Sigmoid colon (tissue), 7 donors: ENCODE measurements around the gene TPM4. TPM values are rescaled to one million over a fixed set of nuclear protein-coding genes. Genes with fewer than 3 reads are reported as not detected.

ENCODE experiments used
- DNase-seq: peaks from one replicate; pipeline ENCODE4 v3.0.0-alpha.2; 2019
- H3K27ac ChIP-seq, 4 donors: fragments of 200-600 bp; sonication (generic); one replicate each; pipeline ENCODE4 v1.5.1; 2016 to 2019; ENCODE audit warnings: mild to moderate bottlenecking in 1 of 4
- H3K27me3 ChIP-seq, 3 donors: fragments of 200-600 bp; sonication (generic); one replicate each; pipeline ENCODE4 v1.5.1; 2019; ENCODE audit warnings: mild to moderate bottlenecking in 1 of 3
- H3K36me3 ChIP-seq, 4 donors: fragments of 200-600 bp; sonication (generic); one replicate each; pipeline ENCODE4 v1.5.1; 2016 to 2019
- H3K4me1 ChIP-seq, 4 donors: fragments of 200-600 bp; sonication (generic); one replicate each; pipeline ENCODE4 v1.5.1; 2017 to 2019
- H3K4me3 ChIP-seq, 4 donors: fragments of 200-600 bp; sonication (generic); one replicate each; pipeline ENCODE4 v1.5.1; 2017 to 2019; ENCODE audit warnings: mild to moderate bottlenecking in 2 of 4, moderate library complexity in 1 of 4
- H3K9me3 ChIP-seq, 4 donors: fragments of 200-600 bp in 3 of 4; sonication (generic) in 3 of 4; one replicate each; pipeline versions ENCODE4 v1.5.1 to v1.6.1; 2013 to 2019
- CTCF ChIP-seq, 4 experiments: fragments of 450-650 bp in 3 of 4; fragments of 200-600 bp in 1 of 4; IDR thresholded peaks; one replicate each; pipeline ENCODE4 v1.5.1; 2016 to 2019; ENCODE audit warnings: antibody characterized with exemption in 4 of 4, mild to moderate bottlenecking in 3 of 4, moderate library complexity in 2 of 4
- EP300 ChIP-seq, 4 donors: sonication (generic); formaldehyde crosslinking; IDR thresholded peaks; one replicate each; pipeline ENCODE4 v1.6.1; 2017; ENCODE audit warnings: antibody characterized with exemption in 4 of 4
- POLR2A ChIP-seq, 2 donors: fragments of 450-650 bp; IDR thresholded peaks; one replicate each; pipeline ENCODE4 v1.6.1; 2016; ENCODE audit warnings: antibody characterized with exemption in 2 of 2, mild to moderate bottlenecking in 2 of 2, moderate library complexity in 2 of 2
- POLR2AphosphoS5 ChIP-seq, 4 donors: sonication (generic); formaldehyde crosslinking; IDR thresholded peaks; one replicate each; pipeline ENCODE4 v1.6.1; 2017; ENCODE audit warnings: antibody characterized with exemption in 4 of 4
- WGBS, 2 donors: extraction: QIAGEN DNeasy Blood & Tissue Kit; methylation state at CpG; one replicate each; pipeline ENCODE4 v1.1.7; 2013; 5-methylcytosine and 5-hydroxymethylcytosine counted together
- intact Hi-C: fragments of 100-400 bp; cut with DNase I; formaldehyde crosslinking; loops from one replicate; pipeline ENCODE4 v1.15.1; 2023
- polyA plus RNA-seq, 3 donors: library from polyadenylated mRNA; stranded (reverse); fragments of 200-250 nt; gene quantifications; one replicate each; pipeline ENCODE4 v1.2.3, GENCODE V29; 2013
- total RNA-seq, 4 donors: library from RNA; depleted of rRNA; stranded (reverse); fragments of >200 nt; gene quantifications; one replicate each; pipeline ENCODE4 v1.1.0, GENCODE V29; 2016
- donor health status: healthy with polysubstance abuse.
- donor health status: Bipolar disorder and iron deficiency.
- donor health status: healthy.

Gene TPM4
- total and polyA plus RNA-seq, 7 donors = 222 to 826 (median 374) TPM

GRCh38 chr19:16051254-16052025 lies 24.9 kb upstream of the TPM4 start:
- Histone ChIP-seq H3K36me3 (no peaks in the 10 kb centered on the region), H3K4me3 (no peak overlapping the region), H3K27me3 (no peaks in the 10 kb centered on the region), H3K9me3 (peaks cover 0 to 1% (median 0%) of the 10 kb centered on the region in 4 donors), H3K27ac (no peak overlapping the region), H3K4me1 (no peaks in the 10 kb centered on the region)
- TF ChIP-seq POLR2AphosphoS5 (IDR thresholded peaks at IDR 0.05) (no peak), CTCF (IDR thresholded peaks at IDR 0.05) (no peak), EP300 (IDR thresholded peaks at IDR 0.05) (no peak), POLR2A (IDR thresholded peaks at IDR 0.05) (no peak)
- DNase-seq = no peak
- 49 to 50% methylated on average over 11 of the region's 11 CpGs for WGBS, 2 donors
- intact Hi-C loops = no loop called here

GRCh38 chr19:16052353-16052752 lies 23.9 kb upstream of the TPM4 start:
- Histone ChIP-seq H3K36me3 (no peaks in the 10 kb centered on the region), H3K9me3 (peaks cover 0 to 3% (median 2%) of the 10 kb centered on the region in 4 donors), H3K27me3 (no peaks in the 10 kb centered on the region), H3K4me1 (no peaks in the 10 kb centered on the region), H3K4me3 (no peak overlapping the region), H3K27ac (no peak overlapping the region)
- no peak for DNase-seq
- no peak for TF ChIP-seq POLR2A (IDR thresholded peaks at IDR 0.05)
- TF ChIP-seq CTCF (IDR thresholded peaks at IDR 0.05) = no peak
- no peak for TF ChIP-seq POLR2AphosphoS5 (IDR thresholded peaks at IDR 0.05)
- TF ChIP-seq EP300 (IDR thresholded peaks at IDR 0.05) = no peak
- intact Hi-C loops = no loop called here
- WGBS, 2 donors = 73 to 81% methylated on average over 7 of the region's 7 CpGs

- no peaks in the 10 kb centered on the region for H3K36me3 ChIP-seq
Measured at GRCh38 chr19:16057062-16057461, 19.2 kb upstream of the TPM4 start.

GRCh38 chr19:16060294-16060693 lies 16.0 kb upstream of the TPM4 start:
- intact Hi-C loops = no loop called here
- H3K36me3 ChIP-seq = no peaks in the 10 kb centered on the region
- no peak overlapping the region for H3K4me3 ChIP-seq
- peaks cover 0 to 10% (median under 1%) of the 10 kb centered on the region in 4 donors for H3K4me1 ChIP-seq
- no peak for TF ChIP-seq EP300 (IDR thresholded peaks at IDR 0.05)
- TF ChIP-seq POLR2A (IDR thresholded peaks at IDR 0.05) = no peak
- TF ChIP-seq CTCF (IDR thresholded peaks at IDR 0.05) = no peak
- TF ChIP-seq POLR2AphosphoS5 (IDR thresholded peaks at IDR 0.05) = no peak
- 17 to 50% methylated on average over 2 of the region's 2 CpGs for WGBS, 2 donors
- H3K27me3 ChIP-seq = no peaks in the 10 kb centered on the region
- H3K27ac ChIP-seq = no peak overlapping the region
- DNase-seq = no peak
- H3K9me3 ChIP-seq = peaks cover 0 to 3% (median 1%) of the 10 kb centered on the region in 4 donors

More at GRCh38 chr19:16057062-16057461, 19.2 kb upstream of the TPM4 start:
- H3K4me3 ChIP-seq = no peak overlapping the region
- WGBS, 2 donors = 41 to 53% methylated on average over 5 of the region's 5 CpGs
- no peaks in the 10 kb centered on the region for H3K4me1 ChIP-seq
- no peak for DNase-seq
- intact Hi-C loops = no loop called here
- no peak overlapping the region for H3K27ac ChIP-seq
- no peaks in the 10 kb centered on the region for H3K27me3 ChIP-seq
- H3K9me3 ChIP-seq = peaks cover 0 to 3% (median 2%) of the 10 kb centered on the region in 4 donors
- TF ChIP-seq POLR2AphosphoS5 (IDR thresholded peaks at IDR 0.05) (no peak), POLR2A (IDR thresholded peaks at IDR 0.05) (no peak), CTCF (IDR thresholded peaks at IDR 0.05) (no peak), EP300 (IDR thresholded peaks at IDR 0.05) (no peak)
